GM10248 (cell line): ENCODE data around the gene GOLGA5.

ENCODE experiments used
- CTCF ChIA-PET: fragments of 300-600 bp; sonication (Branson Sonifier 250); formaldehyde crosslinking; extraction: SDS; loops from one replicate; lab custom pipeline; 2021; ENCODE audit warnings: antibody characterized with exemption; lab: Yijun Ruan, JAX
- POLR2A ChIA-PET: fragments of 350-650 bp; sonication (Branson Sonifier 250); formaldehyde crosslinking; extraction: SDS; loops from one replicate; lab custom pipeline; 2020; ENCODE audit warnings: antibody characterized with exemption; lab: Yijun Ruan, JAX
- DNase-seq: peaks from one replicate; pipeline ENCODE4 v3.0.0; 2012; ENCODE audit errors: extremely low spot score
- TF ChIP-seq, protein P1 (sequence below): IDR thresholded peaks from 2 replicates; pipeline ENCODE4 v1.5.1; 2012; ENCODE audit warnings: mild to moderate bottlenecking, low read depth; ENCODE audit errors: extremely low read depth, missing control alignments, control extremely low read depth

Gene GOLGA5

DNA sequence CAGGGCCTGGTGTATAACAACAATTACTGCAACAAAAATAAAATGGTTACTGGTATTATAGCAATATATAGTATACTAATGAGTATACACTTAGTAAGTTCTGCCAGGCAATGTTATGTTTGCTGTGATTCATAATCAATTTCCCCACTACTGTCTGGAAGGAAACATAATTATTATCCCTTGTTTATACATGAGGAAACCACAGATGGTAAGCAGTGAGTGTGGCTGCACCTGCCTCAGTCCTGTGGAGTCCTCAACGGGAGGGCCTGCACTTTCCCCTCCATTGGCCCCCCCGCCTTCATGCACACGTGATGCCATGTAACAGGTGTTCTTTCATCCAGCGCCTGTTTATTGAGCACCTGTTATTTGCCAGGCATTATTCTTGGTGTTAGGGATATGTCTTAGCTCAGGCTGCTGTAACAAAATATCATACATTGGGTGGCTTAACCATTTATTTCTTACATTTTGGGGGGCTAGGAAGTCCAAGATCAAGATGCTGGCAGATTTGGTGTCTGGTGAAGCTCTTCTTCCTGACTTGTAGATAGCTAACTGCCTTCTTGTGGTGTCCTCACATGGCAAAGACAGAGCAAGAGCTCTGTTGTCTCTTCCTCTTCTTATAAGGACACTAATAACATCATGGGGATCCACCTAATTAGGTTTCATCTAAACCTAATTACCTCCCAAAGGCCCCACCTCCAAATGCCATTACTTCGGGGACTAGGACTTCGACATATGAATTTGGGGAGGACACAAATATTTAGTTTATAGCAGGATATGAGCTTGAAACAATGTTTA is 69.4 kb downstream of the GOLGA5 start:
- no peak for DNase-seq
- POLR2A ChIA-PET: no interaction called here
- CTCF ChIA-PET: no interaction called here
- TF ChIP-seq, protein P1, sequence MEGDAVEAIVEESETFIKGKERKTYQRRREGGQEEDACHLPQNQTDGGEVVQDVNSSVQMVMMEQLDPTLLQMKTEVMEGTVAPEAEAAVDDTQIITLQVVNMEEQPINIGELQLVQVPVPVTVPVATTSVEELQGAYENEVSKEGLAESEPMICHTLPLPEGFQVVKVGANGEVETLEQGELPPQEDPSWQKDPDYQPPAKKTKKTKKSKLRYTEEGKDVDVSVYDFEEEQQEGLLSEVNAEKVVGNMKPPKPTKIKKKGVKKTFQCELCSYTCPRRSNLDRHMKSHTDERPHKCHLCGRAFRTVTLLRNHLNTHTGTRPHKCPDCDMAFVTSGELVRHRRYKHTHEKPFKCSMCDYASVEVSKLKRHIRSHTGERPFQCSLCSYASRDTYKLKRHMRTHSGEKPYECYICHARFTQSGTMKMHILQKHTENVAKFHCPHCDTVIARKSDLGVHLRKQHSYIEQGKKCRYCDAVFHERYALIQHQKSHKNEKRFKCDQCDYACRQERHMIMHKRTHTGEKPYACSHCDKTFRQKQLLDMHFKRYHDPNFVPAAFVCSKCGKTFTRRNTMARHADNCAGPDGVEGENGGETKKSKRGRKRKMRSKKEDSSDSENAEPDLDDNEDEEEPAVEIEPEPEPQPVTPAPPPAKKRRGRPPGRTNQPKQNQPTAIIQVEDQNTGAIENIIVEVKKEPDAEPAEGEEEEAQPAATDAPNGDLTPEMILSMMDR: no peak

DNA sequence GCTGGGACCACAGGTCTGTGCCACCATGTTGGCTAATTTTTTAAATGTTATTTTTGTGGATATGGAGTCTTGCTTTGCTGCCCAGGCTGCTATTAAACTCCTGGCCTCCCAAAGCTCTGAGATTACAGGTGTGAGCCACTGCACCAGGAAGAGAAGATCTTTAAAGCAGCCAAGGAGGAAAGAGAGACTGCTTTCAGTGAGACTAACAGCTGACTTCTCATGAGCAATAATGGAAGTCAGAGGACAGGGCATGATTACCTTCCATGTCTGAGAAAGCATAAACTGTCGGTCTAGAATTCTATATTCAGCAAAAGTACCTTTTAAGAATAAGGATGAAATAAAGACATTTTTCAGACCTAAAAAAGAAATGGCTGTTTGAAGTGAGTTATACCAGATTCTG is 71.6 kb downstream of the GOLGA5 start:
- TF ChIP-seq, protein P1: no peak
- ChIA-PET POLR2A (no interaction called here), CTCF (interaction anchor here (1.7 kb wide), 1 partner anchor 20 kb away, joined by 4 read pairs; no protein-coding TSS in a partner anchor)

GRCh38 chr14:92866181-92866752 is 72.2 kb downstream of the GOLGA5 start:
- TF ChIP-seq, protein P1: no peak
- POLR2A ChIA-PET: no interaction called here
- CTCF ChIA-PET: interaction anchor here (1.3 to 1.7 kb wide), 2 partner anchors 19 to 20 kb away, joined by 3 to 4 read pairs; no protein-coding TSS in a partner anchor
- DNase-seq: no peak

More for the DNA sequence above, 71.6 kb downstream of the GOLGA5 start:
- DNase-seq: no peak

DNA sequence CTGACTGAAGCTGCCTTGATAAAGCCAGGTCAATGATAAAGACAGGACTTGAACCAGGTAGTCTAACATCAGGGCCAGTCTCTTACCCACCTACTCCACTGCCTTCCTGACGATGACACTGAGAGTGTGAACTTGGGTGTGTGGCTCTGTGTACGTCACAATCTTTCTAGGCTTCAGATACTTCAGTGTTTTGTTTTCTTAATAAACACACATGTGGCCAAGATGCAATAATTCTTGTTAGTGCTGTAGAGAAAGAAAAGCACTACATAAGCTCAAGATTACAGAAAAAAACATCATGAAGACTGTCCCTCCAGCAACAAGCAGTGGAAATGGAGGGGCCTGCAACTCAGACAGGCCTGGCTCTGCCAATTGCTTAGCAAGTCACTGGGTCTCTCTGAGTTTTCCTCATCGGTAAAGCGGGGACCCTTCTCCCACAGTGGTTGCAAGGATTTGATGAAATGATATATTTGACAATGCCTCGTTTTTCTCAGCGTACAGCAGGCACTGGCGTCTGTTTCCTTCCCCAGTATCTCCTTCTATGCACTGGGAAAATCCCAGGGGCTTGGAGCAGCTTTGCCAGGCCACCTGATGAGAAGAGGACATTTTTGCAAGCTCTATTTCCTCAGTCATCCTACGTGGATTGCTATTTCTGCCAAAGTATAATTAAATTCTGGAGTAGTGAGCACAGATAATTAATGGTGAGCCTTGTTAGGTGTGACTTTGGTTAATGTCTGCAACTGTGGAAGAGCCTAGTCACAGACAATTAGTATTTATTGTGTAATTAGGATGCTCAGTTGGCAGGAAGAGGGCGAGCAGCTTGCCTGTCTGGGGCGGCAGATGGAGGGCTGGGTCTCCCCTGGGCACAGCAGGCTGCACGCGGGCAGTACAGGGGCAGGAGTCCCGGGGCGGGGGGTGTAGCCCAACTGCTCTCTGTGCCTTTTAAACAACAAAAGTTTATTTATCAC is 73.1 kb downstream of the GOLGA5 start:
- no peak for DNase-seq
- ChIA-PET POLR2A (no interaction called here), CTCF (interaction anchor here (1.3 to 1.7 kb wide), 2 partner anchors 18 to 21 kb away, joined by 3 to 4 read pairs; no protein-coding TSS in a partner anchor)
- TF ChIP-seq, protein P1: no peak

GRCh38 chr14:92874962-92875661 is 81.0 kb downstream of the GOLGA5 start:
- TF ChIP-seq, protein P1: no peak
- no peak for DNase-seq
- ChIA-PET CTCF (interaction anchor here (1.8 kb wide), 1 partner anchor 27 kb away, joined by 4 read pairs; no protein-coding TSS in a partner anchor), POLR2A (no interaction called here)
